ENCODE data around the gene FAM81B.

DNA sequence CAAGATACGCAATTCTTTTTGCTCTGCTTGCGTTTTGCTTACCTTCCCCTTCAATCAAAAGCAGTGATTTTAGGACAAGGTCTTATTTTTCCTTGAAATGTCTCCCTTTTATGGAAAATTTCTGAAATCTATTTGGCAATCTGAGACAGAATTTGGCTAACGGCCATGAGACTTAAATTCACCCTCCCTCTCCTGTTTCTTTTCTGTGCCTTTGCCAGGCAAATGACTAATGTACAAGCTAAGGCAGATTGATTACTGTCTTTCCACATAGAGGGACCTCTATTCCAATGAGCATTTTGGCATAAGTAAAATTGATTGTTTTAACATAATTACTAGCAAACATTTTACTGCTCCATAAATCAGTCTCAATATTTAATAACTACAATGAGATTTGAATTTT is 31.7 kb downstream of the FAM81B start:
- TF ChIP-seq, protein P1, sequence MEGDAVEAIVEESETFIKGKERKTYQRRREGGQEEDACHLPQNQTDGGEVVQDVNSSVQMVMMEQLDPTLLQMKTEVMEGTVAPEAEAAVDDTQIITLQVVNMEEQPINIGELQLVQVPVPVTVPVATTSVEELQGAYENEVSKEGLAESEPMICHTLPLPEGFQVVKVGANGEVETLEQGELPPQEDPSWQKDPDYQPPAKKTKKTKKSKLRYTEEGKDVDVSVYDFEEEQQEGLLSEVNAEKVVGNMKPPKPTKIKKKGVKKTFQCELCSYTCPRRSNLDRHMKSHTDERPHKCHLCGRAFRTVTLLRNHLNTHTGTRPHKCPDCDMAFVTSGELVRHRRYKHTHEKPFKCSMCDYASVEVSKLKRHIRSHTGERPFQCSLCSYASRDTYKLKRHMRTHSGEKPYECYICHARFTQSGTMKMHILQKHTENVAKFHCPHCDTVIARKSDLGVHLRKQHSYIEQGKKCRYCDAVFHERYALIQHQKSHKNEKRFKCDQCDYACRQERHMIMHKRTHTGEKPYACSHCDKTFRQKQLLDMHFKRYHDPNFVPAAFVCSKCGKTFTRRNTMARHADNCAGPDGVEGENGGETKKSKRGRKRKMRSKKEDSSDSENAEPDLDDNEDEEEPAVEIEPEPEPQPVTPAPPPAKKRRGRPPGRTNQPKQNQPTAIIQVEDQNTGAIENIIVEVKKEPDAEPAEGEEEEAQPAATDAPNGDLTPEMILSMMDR (tag by site-specific recombination; IDR thresholded peaks at IDR 0.05), result no peak
- TF ChIP-seq KLF9 (tag by site-specific recombination; IDR thresholded peaks at IDR 0.05; ENCODE audit: low read depth), result no peak

All from HEK293 (cell line).